GM06990 (cell line): Measurements from ENCODE around the gene PCLAF.
A peak's percentile ranks its signal among the peaks of the same experiment; 100 is the strongest.
"Not testable (repeated sequence)": the region's sequence is repeated elsewhere in the genome, so short reads cannot be mapped to it uniquely, and the experiment has no call there.

Experiments
- DNase-seq: peaks from one replicate; pipeline ENCODE4 v3.0.0-alpha.2; 2011; ENCODE audit not compliant: insufficient read length; ENCODE audit errors: extremely low read depth
- H3K27me3 ChIP-seq: replicated peaks from 2 replicates; pipeline ENCODE4 v1.6.0; 2011; ENCODE audit warnings: low read length; ENCODE audit not compliant: control insufficient read depth, insufficient read depth
- H3K36me3 ChIP-seq: 2 replicates; pipeline ENCODE4 v1.5.1; 2011; ENCODE audit warnings: low read length; ENCODE audit not compliant: control insufficient read depth, insufficient read depth
- H3K4me3 ChIP-seq: replicated peaks from 2 replicates; pipeline ENCODE4 v1.5.1; 2011; ENCODE audit warnings: low read depth, mild to moderate bottlenecking, control low read depth, low read length
- TF ChIP-seq, protein P1 (sequence below): IDR thresholded peaks from 2 replicates; pipeline ENCODE4 v1.5.1; 2011; ENCODE audit warnings: low read length, control low read depth, mild to moderate bottlenecking, inconsistent platforms; ENCODE audit not compliant: insufficient read depth, poor library complexity, severe bottlenecking

PCLAF gene

DNA sequence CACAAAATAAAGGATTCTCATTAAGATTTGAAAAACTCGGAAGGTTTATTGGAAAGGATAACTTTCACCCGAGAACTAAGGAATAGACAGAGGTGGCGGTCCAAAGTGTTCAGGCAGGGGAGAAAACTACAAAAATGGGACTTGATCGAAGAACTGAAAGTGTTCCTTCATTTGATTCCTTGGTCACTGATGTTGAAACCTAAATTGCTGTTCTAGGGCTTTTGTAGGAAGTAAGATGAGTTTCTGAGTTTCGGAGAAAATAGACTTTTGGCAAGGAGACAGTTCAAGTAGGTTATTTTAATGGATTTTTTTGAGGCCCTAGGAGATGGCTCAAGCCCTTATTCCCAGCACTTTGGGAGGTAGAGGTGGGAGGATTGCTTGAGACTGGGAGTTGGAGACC lies 7.8 kb upstream of the PCLAF start:
- TF ChIP-seq, protein P1, sequence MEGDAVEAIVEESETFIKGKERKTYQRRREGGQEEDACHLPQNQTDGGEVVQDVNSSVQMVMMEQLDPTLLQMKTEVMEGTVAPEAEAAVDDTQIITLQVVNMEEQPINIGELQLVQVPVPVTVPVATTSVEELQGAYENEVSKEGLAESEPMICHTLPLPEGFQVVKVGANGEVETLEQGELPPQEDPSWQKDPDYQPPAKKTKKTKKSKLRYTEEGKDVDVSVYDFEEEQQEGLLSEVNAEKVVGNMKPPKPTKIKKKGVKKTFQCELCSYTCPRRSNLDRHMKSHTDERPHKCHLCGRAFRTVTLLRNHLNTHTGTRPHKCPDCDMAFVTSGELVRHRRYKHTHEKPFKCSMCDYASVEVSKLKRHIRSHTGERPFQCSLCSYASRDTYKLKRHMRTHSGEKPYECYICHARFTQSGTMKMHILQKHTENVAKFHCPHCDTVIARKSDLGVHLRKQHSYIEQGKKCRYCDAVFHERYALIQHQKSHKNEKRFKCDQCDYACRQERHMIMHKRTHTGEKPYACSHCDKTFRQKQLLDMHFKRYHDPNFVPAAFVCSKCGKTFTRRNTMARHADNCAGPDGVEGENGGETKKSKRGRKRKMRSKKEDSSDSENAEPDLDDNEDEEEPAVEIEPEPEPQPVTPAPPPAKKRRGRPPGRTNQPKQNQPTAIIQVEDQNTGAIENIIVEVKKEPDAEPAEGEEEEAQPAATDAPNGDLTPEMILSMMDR: no peak
- H3K27me3 ChIP-seq: no peaks in the 10 kb centered on the region
- H3K36me3 ChIP-seq: no peaks in the 10 kb centered on the region
- DNase-seq: no peak
- no peak overlapping the region; the same call in 1 of the 2 replicates for H3K4me3 ChIP-seq

DNA sequence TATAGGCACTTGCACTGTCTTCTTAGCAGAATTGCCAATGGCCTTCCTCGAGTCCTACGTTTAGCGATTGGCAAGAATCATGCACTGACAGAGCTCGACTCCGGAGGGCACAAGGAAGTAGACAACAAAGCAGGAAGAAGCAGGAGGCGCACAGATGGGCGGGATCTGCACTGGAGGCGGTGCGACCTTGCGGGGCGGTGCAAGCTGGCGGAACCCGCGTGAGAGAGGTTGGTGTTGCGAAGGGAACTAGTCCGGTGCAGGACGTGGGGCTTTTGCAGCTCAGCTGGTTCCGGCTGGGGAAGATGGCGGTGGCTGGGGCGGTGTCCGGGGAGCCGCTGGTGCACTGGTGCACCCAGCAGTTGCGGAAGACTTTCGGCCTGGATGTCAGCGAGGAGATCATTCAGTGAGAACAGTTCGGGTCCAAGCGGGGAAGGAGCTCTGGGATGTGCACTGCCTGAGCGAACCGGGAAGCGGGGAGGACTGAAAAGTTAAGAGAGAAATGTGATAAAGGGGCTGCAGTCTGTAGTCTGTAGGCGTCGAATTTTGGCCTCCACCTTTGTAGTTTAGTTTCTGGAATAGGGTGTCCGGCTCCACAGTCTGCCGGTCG lies 6.4 kb upstream of the PCLAF start, which contains the start of gene TRIP4:
Gene TRIP4, plus strand, starts transcription at position 275 of the 607 bp plus-strand sequence. Its CDS starts 28 bp downstream, at position 303.
- Histone ChIP-seq H3K27me3 (no peaks in the 10 kb centered on the region), H3K36me3 (no peaks in the 10 kb centered on the region), H3K4me3 (peak within 1 kb of the TSS; percentile 88)
- TF ChIP-seq, protein P1: no peak
- DNase-seq: peak; percentile 96

DNA sequence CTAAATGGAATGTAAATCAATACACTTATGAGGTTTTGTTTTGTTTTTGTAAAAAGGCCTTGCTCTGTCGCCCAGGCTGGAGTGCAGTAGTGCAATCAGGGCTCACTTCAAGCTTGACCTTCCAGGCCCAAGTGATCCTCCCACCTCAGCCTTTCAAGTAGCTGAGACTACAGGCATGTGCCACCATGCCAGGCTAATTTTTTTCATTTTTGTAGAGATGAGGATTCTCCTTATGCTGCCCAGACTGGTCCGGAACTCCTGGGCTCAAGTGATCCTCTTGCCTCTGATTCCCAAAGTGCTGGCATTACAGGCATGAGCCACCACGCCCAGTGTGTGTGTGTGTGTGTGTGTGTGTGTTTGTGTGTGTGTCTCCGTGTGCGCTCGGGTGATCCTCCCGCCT lies 5.0 kb upstream of the PCLAF start:
- TF ChIP-seq, protein P1: no peak
- Histone ChIP-seq H3K36me3 (no peaks in the 10 kb centered on the region), H3K4me3 (no peak overlapping the region), H3K27me3 (no peaks in the 10 kb centered on the region)
- no peak for DNase-seq

DNA sequence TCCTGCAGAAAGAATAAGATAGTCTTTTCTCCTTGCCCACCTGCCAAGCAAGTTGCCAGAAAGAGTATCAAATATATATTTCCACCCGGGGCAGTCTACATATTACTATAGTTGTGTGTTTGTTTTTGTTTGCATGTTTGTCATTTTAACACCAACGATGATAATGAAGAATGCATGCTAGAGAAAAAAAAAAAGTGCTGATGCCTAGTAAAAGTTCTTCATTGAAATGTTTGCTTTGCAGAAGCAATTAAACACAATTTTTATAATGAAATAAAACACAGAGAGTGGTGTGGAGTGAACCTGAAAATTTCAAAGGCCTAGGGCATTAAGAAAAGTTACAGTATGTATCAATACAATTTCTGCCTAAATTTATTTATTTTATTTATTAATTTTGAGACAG lies 2.5 kb upstream of the PCLAF start:
- no peak overlapping the region for H3K4me3 ChIP-seq
- H3K27me3 ChIP-seq: no peaks in the 10 kb centered on the region
- no peak for DNase-seq
- TF ChIP-seq, protein P1: no peak
- H3K36me3 ChIP-seq: no peaks in the 10 kb centered on the region

DNA sequence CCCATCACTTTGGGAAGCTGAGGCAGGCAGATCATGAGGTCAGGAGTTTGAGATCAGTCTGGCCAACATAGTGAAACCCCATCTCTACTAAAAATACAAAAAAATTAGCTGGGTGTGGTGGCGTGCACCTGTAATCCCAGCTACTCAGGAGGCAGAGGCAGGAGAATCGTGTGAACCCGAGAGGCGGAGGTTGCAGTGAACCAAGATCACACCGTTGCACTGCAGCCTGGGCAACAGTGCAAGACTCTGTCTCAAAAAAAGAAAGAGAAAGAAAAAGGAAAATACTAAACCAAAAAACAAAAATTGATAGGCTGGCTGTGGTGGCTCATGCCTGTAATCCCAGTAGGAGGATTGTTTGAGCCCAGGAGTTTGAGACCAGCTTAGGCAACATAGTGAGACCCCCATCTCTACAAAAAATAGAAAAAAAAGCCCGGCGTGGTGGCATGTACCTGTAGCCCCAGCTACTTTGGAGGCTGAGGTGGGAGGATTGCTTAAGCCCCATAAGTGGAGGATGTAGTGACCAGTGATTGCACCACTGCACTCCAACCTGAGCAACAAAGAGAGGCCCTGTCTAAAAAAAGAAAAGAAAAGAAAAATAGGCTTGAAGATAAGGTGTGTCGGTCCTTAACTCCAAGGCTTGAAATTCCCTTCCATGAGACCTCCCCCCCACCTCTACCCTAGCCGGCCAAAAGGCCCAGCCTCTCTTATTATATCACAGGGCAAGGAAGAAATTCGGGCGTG lies 941 bp downstream of the PCLAF start:
- not testable (repeated sequence) for H3K36me3 ChIP-seq, H3K27me3 ChIP-seq, DNase-seq
- peak overlapping the region; percentile 77 for H3K4me3 ChIP-seq

DNA sequence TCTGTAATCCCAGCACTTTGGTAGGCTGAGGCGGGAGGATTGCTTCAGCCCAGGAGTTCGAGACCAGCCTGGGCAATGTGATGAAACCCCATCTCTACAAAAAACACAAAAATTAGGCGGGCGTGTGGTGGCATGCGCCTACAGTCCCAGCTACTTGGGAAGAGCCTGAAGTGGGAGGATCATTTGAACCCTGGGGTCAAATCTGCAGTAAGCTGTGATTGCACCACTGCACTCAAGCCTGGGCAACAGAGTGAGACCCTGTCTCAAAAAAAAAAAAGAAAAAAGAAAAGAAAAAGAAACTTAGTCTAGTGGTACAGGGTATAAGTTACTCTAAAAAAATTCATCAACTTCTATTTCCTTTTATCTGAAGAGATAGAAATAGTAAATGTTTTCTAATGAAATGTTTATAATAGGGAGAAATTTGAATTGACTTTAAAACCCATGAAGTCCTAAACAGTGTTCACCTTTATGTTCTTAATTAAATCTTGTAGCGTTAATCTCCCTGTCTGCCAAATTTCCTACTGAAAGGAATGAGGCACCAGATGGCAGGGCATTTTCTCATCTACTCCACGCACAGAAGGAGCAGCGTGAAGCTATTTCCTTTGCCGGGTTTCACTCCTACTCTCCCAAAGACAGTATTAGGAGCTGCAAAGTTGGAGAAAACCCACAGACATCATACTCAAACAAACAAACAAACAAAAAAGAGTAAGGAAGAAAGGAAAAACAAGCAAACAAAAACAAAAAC lies 1.9 kb downstream of the PCLAF start:
- peak overlapping the region; percentile 77 for H3K4me3 ChIP-seq
- DNase-seq: no peak
- TF ChIP-seq, protein P1: no peak

More for the DNA sequence above, 1.9 kb downstream of the PCLAF start:
- H3K36me3 ChIP-seq: peaks cover 1% of the 10 kb centered on the region; the same call in 1 of the 2 replicates
- H3K27me3 ChIP-seq: no peaks in the 10 kb centered on the region
